K562 (cell line): ENCODE data around the gene ATP9A. TPM values are rescaled to one million over a fixed set of nuclear protein-coding genes. Genes with fewer than 3 reads are reported as not detected.

Experiments
- ATAC-seq: fragments of 200-7000 bp; cut with Tn5 transposase; 3 replicates; pipeline ENCODE4 v1.9.1; 2020; ENCODE audit warnings: moderate library complexity
- BruUV-seq: library from RNA; stranded (reverse); fragments of 400-500 nt; replicated peaks from 2 replicates; lab custom pipeline; 2021; lab: Mats Ljungman, UMichigan
- CTCF ChIA-PET: fragments of 300-600 bp; formaldehyde crosslinking; extraction: SDS; loops from one replicate; lab custom pipeline; 2021; ENCODE audit warnings: low intra/inter-chr PET ratio; lab: Yijun Ruan, JAX
- POLR2A ChIA-PET: fragments of 300-600, 350-650 bp; sonication (Branson Sonifier 250); formaldehyde crosslinking; extraction: SDS; loops from one replicate; lab custom pipeline; 2021; ENCODE audit warnings: antibody characterized with exemption, inconsistent platforms; lab: Yijun Ruan, JAX
- DNase-seq, 4 experiments: peaks; one replicate each; pipeline versions ENCODE4 v3.0.0 to v3.0.0-alpha.2; 2011 to 2018; ENCODE audit warnings: low spot score in 3 of 4, mixed read lengths in 3 of 4; ENCODE audit errors: extremely low read depth in 1 of 4
- FAIRE-seq: peaks from 2 replicates; lab custom pipeline; 2011; peaks lifted over from hg19 to GRCh38; lab: Jason Lieb, UNC
- H2AFZ ChIP-seq: 2 replicates; pipeline ENCODE4 v1.6.0; 2011; ENCODE audit warnings: low read depth, low read length, control low read depth, inconsistent platforms
- H3K27ac ChIP-seq: fragments of 200-600 bp; 3 replicates; pipeline ENCODE4 v1.8.0; 2011; ENCODE audit warnings: low read depth, mild to moderate bottlenecking, control low read depth, inconsistent platforms, low read length, moderate library complexity, mixed read lengths; ENCODE audit errors: extremely low read depth
- H3K27me3 ChIP-seq, 2 experiments: fragments of 300-600 bp in 1 of 2; 2 replicates in 1 of 2; 3 replicates in 1 of 2; pipeline versions ENCODE4 v1.6.0 to v1.8.0; 2011; ENCODE audit warnings: inconsistent platforms in 2 of 2, low read length in 2 of 2, mild to moderate bottlenecking in 1 of 2, mixed read lengths in 1 of 2, moderate library complexity in 1 of 2; ENCODE audit not compliant: control insufficient read depth in 2 of 2, insufficient read depth in 2 of 2
- H3K36me3 ChIP-seq: fragments of 300-600 bp; 3 replicates; pipeline ENCODE4 v1.8.0; 2011; ENCODE audit warnings: mild to moderate bottlenecking, low read length, inconsistent platforms; ENCODE audit not compliant: control insufficient read depth, insufficient read depth
- H3K4me1 ChIP-seq, 2 experiments: fragments of 200-600 bp in 1 of 2; replicated peaks in 1 of 2; 2 replicates in 1 of 2; 3 replicates in 1 of 2; pipeline versions ENCODE4 v1.5.1 to v1.8.0; 2011; ENCODE audit warnings: inconsistent platforms in 2 of 2, low read length in 2 of 2, mild to moderate bottlenecking in 1 of 2, mixed read lengths in 1 of 2, moderate library complexity in 1 of 2; ENCODE audit not compliant: control insufficient read depth in 2 of 2, insufficient read depth in 2 of 2
- H3K4me2 ChIP-seq: 2 replicates; pipeline ENCODE4 v1.6.1; 2011; ENCODE audit warnings: low read length, control low read depth, inconsistent platforms, mixed read lengths; ENCODE audit not compliant: insufficient read depth
- H3K4me3 ChIP-seq: fragments of 200-600 bp; sonication (generic), shearing (Covaris generic); 2 replicates; pipeline ENCODE4 v1.5.1; 2016; ENCODE audit warnings: control low read depth, inconsistent platforms
- H3K79me2 ChIP-seq: fragments of 200-600 bp; 3 replicates; pipeline ENCODE4 v1.8.0; 2011; ENCODE audit warnings: low read length, inconsistent platforms; ENCODE audit not compliant: control insufficient read depth, insufficient read depth
- H3K9ac ChIP-seq, 2 experiments: 2 replicates each; pipeline versions ENCODE4 v1.6.0 to v1.6.1; 2011; ENCODE audit warnings: low read depth in 2 of 2, low read length in 2 of 2, control low read depth in 1 of 2, inconsistent platforms in 1 of 2, mild to moderate bottlenecking in 1 of 2, mixed read lengths in 1 of 2; ENCODE audit not compliant: insufficient read depth in 1 of 2
- H3K9me1 ChIP-seq: one replicate; pipeline ENCODE4 v1.6.0; 2011; ENCODE audit warnings: inconsistent platforms, mild to moderate bottlenecking, low read length, moderate library complexity; ENCODE audit not compliant: control insufficient read depth, insufficient read depth
- H3K9me3 ChIP-seq: replicated peaks from 2 replicates; pipeline ENCODE4 v1.5.1; 2011; ENCODE audit warnings: low read depth, low read length, inconsistent platforms; ENCODE audit not compliant: control insufficient read depth, insufficient read depth
- H4K20me1 ChIP-seq: replicated peaks from 2 replicates; pipeline ENCODE4 v1.6.1; 2011; ENCODE audit warnings: low read length, inconsistent platforms, mixed read lengths; ENCODE audit not compliant: control insufficient read depth, insufficient read depth
- E2F6 ChIP-seq, 2 experiments: IDR thresholded peaks; 2 replicates each; pipeline ENCODE4 v1.6.1; 2011; ENCODE audit warnings: borderline replicate concordance in 1 of 2, control low read depth in 1 of 2, low read depth in 1 of 2, low read length in 1 of 2, mild to moderate bottlenecking in 1 of 2, mixed read lengths in 1 of 2, moderate library complexity in 1 of 2; ENCODE audit not compliant: insufficient read depth in 1 of 2, insufficient read length in 1 of 2, poor library complexity in 1 of 2, severe bottlenecking in 1 of 2; ENCODE audit errors: extremely low read depth in 1 of 2
- HDAC3 ChIP-seq: fragments of 450-650 bp; IDR thresholded peaks from 2 replicates; pipeline ENCODE4 v1.6.1; 2018; ENCODE audit warnings: borderline replicate concordance, mild to moderate bottlenecking, moderate library complexity; ENCODE audit not compliant: partially characterized antibody
- HMG20A ChIP-seq: fragments of 450-650 bp; formaldehyde crosslinking; conservative IDR thresholded peaks from 2 replicates; pipeline ENCODE4 v1.4.0; 2020; ENCODE audit warnings: mild to moderate bottlenecking, mixed read lengths
- L3MBTL2 ChIP-seq: fragments of 450-650 bp; IDR thresholded peaks from 2 replicates; pipeline ENCODE4 v1.6.1; 2016; ENCODE audit warnings: mild to moderate bottlenecking, moderate library complexity
- PHB ChIP-seq: fragments of 250-450 bp; sonication (Bioruptor Pico); IDR thresholded peaks from 2 replicates; pipeline ENCODE4 v1.5.0; 2021
- SNIP1 ChIP-seq: fragments of 450-650 bp; IDR thresholded peaks from 2 replicates; pipeline ENCODE4 v1.7.1; 2017; ENCODE audit warnings: low read depth, mild to moderate bottlenecking
- SPI1 ChIP-seq: IDR thresholded peaks from 2 replicates; pipeline ENCODE4 v1.6.1; 2011; ENCODE audit warnings: low read depth, low read length, control low read depth, borderline replicate concordance
- TARDBP ChIP-seq: fragments of 450-650 bp; IDR thresholded peaks from 2 replicates; pipeline ENCODE4 v1.6.1; 2016
- WGBS: fragments of 100-300 bp; shearing (Covaris generic); methylation state at CpG from one replicate; pipeline ENCODE4 v1.1.6; 2016; ENCODE audit warnings: low coverage, mixed read lengths; ENCODE audit not compliant: insufficient coverage; ENCODE audit errors: missing lambda C conversion rate; 5-methylcytosine and 5-hydroxymethylcytosine counted together
- in situ Hi-C: fragments of 300-500 bp; cut with MboI; formaldehyde crosslinking; loops from 4 replicates; pipeline ENCODE4 v1.15.0; 2018; ENCODE audit warnings: inconsistent platforms, mixed read lengths
- intact Hi-C: fragments of 100-400 bp; cut with micrococcal nuclease; formaldehyde crosslinking; loops from 2 replicates; pipeline ENCODE4 v1.14.2; 2022
- polyA plus RNA-seq, 8 experiments: library from polyadenylated mRNA; depleted of rRNA in 4 of 8; stranded (reverse) in 5 of 8; unstranded in 3 of 8; fragments of >200 nt; fragmentation: Nextera tagmentation in 2 of 8; fragmentation: Illumina TruSeq in 1 of 8; extraction: Ambion mirVana in 2 of 8; extraction: Trizol in 1 of 8; gene quantifications; 2 replicates each; pipeline versions ENCODE4 v1.2.1 to v1.2.3, GENCODE V29; 2011 to 2014; ENCODE audit warnings: inconsistent platforms in 1 of 8, missing spikeins in 1 of 8
- total RNA-seq, 7 experiments: library from RNA; depleted of rRNA in 6 of 7; stranded (reverse); fragments of >200 nt in 6 of 7; fragmentation: Illumina TruSeq in 2 of 7; extraction: Trizol in 2 of 7; gene quantifications; 2 replicates each; pipeline versions ENCODE4 v1.2.1 to v1.2.3, GENCODE V29; 2011 to 2021; ENCODE audit warnings: low replicate concordance in 1 of 7
- TF ChIP-seq, protein P1 (sequence below): sonication (generic); formaldehyde crosslinking; IDR thresholded peaks from 2 replicates; pipeline ENCODE4 v1.8.1; 2022; ENCODE audit warnings: missing genetic modification reagents
- TF ChIP-seq, protein P2 (sequence below), 3 experiments: fragments of 200-800 bp in 1 of 3; fragments of 250-450 bp in 1 of 3; fragments of 450-650 bp in 1 of 3; sonication (Bioruptor Pico) in 1 of 3; sonication (Bioruptor generic) in 1 of 3; formaldehyde crosslinking in 1 of 3; IDR thresholded peaks; 2 replicates each; pipeline versions ENCODE4 v1.6.1 to v1.8.0; 2016 to 2022; ENCODE audit warnings: mild to moderate bottlenecking in 2 of 3, missing genetic modification characterization in 2 of 3, missing compliant biosample characterization in 1 of 3, moderate library complexity in 1 of 3
- TF ChIP-seq, protein P3 (sequence below): fragments of 450-650 bp; IDR thresholded peaks from 2 replicates; pipeline ENCODE4 v1.6.1; 2018; ENCODE audit not compliant: partially characterized antibody

The ATP9A gene
- total and polyA plus RNA-seq, 9 of the 15 experiments (the other 6 are each of a cell fraction or from before 2014, with no cell fraction given): 0.18 to 0.62 (median 0.29) TPM

GRCh38 chr20:51656726-51657260 is 111.4 kb downstream of the ATP9A start:
- Histone ChIP-seq H3K27ac (no peak overlapping the region), H3K9me3 (no peaks in the 10 kb centered on the region), H3K36me3 (no peaks in the 10 kb centered on the region), H3K4me2 (peak overlapping the region; percentile 8), H3K27me3 (peaks cover 26 to 43% of the 10 kb centered on the region in 2 experiments; a peak in 4 of 5 replicates), H3K4me3 (no peak overlapping the region), H2AFZ (0 out of 2 replicates have a peak overlapping the region, but pooled peaks have one; percentile 41), H3K79me2 (no peaks in the 10 kb centered on the region), H4K20me1 (no peaks in the 10 kb centered on the region), H3K9ac (0 out of 4 replicates have a peak overlapping the region, but pooled peaks of 1 of the 2 experiments have one; percentile 0), H3K9me1 (no peaks in the 10 kb centered on the region), H3K4me1 (0 out of 5 replicates have a peak, but pooled peaks cover 0 to 4% of the 10 kb centered on the region in 2 experiments)
- ChIA-PET CTCF (no interaction called here), POLR2A (interaction anchor here (1.2 kb wide), 1 partner anchor 9 kb away, joined by 4 read pairs; no protein-coding TSS in a partner anchor)
- FAIRE-seq: no peak
- intact Hi-C loops: no loop called here
- BruUV-seq: no TSS peak
- peak; percentile 28; the same call in 1 of the 3 replicates for ATAC-seq
- WGBS: 6% methylated on average over 21 of the region's 21 CpGs
- in situ Hi-C loops: no loop called here
- DNase-seq: no peak
- TF ChIP-seq E2F6 (IDR thresholded peaks at IDR 0.05; ENCODE audit: borderline replicate concordance in 1 of 2, extremely low read depth in 1 of 2, insufficient read depth in 1 of 2, insufficient read length in 1 of 2, low read depth in 1 of 2, low read length in 1 of 2, poor library complexity in 1 of 2, severe bottlenecking in 1 of 2) (peak in 1 of 2 experiments; percentile 47), HDAC3 (no peak), HMG20A (CRISPR knock-in tag) (no peak), PHB (no peak), L3MBTL2 (peak; percentile 46), SNIP1 (no peak), SPI1 (no peak), TARDBP (no peak)
- TF ChIP-seq, protein P1, sequence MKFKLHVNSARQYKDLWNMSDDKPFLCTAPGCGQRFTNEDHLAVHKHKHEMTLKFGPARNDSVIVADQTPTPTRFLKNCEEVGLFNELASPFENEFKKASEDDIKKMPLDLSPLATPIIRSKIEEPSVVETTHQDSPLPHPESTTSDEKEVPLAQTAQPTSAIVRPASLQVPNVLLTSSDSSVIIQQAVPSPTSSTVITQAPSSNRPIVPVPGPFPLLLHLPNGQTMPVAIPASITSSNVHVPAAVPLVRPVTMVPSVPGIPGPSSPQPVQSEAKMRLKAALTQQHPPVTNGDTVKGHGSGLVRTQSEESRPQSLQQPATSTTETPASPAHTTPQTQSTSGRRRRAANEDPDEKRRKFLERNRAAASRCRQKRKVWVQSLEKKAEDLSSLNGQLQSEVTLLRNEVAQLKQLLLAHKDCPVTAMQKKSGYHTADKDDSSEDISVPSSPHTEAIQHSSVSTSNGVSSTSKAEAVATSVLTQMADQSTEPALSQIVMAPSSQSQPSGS: no peak
- TF ChIP-seq, protein P2, sequence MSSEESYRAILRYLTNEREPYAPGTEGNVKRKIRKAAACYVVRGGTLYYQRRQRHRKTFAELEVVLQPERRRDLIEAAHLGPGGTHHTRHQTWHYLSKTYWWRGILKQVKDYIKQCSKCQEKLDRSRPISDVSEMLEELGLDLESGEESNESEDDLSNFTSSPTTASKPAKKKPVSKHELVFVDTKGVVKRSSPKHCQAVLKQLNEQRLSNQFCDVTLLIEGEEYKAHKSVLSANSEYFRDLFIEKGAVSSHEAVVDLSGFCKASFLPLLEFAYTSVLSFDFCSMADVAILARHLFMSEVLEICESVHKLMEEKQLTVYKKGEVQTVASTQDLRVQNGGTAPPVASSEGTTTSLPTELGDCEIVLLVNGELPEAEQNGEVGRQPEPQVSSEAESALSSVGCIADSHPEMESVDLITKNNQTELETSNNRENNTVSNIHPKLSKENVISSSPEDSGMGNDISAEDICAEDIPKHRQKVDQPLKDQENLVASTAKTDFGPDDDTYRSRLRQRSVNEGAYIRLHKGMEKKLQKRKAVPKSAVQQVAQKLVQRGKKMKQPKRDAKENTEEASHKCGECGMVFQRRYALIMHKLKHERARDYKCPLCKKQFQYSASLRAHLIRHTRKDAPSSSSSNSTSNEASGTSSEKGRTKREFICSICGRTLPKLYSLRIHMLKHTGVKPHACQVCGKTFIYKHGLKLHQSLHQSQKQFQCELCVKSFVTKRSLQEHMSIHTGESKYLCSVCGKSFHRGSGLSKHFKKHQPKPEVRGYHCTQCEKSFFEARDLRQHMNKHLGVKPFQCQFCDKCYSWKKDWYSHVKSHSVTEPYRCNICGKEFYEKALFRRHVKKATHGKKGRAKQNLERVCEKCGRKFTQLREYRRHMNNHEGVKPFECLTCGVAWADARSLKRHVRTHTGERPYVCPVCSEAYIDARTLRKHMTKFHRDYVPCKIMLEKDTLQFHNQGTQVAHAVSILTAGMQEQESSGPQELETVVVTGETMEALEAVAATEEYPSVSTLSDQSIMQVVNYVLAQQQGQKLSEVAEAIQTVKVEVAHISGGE (CRISPR knock-in tag; IDR thresholded peaks at IDR 0.05): 0 out of 6 replicates have a peak, but pooled peaks of 1 of the 3 experiments have one; percentile 36
- TF ChIP-seq, protein P3, sequence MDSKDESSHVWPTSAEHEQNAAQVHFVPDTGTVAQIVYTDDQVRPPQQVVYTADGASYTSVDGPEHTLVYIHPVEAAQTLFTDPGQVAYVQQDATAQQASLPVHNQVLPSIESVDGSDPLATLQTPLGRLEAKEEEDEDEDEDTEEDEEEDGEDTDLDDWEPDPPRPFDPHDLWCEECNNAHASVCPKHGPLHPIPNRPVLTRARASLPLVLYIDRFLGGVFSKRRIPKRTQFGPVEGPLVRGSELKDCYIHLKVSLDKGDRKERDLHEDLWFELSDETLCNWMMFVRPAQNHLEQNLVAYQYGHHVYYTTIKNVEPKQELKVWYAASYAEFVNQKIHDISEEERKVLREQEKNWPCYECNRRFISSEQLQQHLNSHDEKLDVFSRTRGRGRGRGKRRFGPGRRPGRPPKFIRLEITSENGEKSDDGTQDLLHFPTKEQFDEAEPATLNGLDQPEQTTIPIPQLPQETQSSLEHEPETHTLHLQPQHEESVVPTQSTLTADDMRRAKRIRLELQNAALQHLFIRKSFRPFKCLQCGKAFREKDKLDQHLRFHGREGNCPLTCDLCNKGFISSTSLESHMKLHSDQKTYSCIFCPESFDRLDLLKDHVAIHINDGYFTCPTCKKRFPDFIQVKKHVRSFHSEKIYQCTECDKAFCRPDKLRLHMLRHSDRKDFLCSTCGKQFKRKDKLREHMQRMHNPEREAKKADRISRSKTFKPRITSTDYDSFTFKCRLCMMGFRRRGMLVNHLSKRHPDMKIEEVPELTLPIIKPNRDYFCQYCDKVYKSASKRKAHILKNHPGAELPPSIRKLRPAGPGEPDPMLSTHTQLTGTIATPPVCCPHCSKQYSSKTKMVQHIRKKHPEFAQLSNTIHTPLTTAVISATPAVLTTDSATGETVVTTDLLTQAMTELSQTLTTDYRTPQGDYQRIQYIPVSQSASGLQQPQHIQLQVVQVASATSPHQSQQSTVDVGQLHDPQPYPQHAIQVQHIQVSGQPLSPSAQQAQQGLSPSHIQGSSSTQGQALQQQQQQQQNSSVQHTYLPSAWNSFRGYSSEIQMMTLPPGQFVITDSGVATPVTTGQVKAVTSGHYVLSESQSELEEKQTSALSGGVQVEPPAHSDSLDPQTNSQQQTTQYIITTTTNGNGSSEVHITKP: no peak
